Memory B cell (primary cell): ENCODE measurements around the gene ITLN1.
"Not testable (repeated sequence)": the region's sequence is repeated elsewhere in the genome, so short reads cannot be mapped to it uniquely, and the experiment has no call there.

Source experiments
- ATAC-seq: fragments of 150-1000 bp; cut with Tn5 transposase; 2 replicates; pipeline ENCODE4 v1.10.0; 2021; ENCODE audit warnings: low read depth, mild to moderate bottlenecking, moderate library complexity
- DNase-seq, 2 donors: peaks; one replicate each; pipeline ENCODE4 v3.0.0; 2022; ENCODE audit warnings: low spot score in 2 of 2
- H3K27ac Mint-ChIP-seq: one replicate; pipeline ENCODE4 v1.8.0; 2022; ENCODE audit warnings: mild to moderate bottlenecking, moderate library complexity, mixed read lengths
- H3K27me3 Mint-ChIP-seq: one replicate; pipeline ENCODE4 v1.8.0; 2022; ENCODE audit warnings: mixed read lengths
- H3K36me3 Mint-ChIP-seq: one replicate; pipeline ENCODE4 v1.8.0; 2022; ENCODE audit warnings: mild to moderate bottlenecking, mixed read lengths
- H3K4me1 Mint-ChIP-seq: one replicate; pipeline ENCODE4 v1.8.0; 2022; ENCODE audit warnings: mixed read lengths
- H3K4me3 Mint-ChIP-seq: one replicate; pipeline ENCODE4 v1.8.0; 2022; ENCODE audit warnings: mild to moderate bottlenecking, moderate library complexity, mixed read lengths
- H3K9me3 Mint-ChIP-seq: one replicate; pipeline ENCODE4 v1.8.0; 2022; ENCODE audit warnings: mixed read lengths

Gene ITLN1

DNA sequence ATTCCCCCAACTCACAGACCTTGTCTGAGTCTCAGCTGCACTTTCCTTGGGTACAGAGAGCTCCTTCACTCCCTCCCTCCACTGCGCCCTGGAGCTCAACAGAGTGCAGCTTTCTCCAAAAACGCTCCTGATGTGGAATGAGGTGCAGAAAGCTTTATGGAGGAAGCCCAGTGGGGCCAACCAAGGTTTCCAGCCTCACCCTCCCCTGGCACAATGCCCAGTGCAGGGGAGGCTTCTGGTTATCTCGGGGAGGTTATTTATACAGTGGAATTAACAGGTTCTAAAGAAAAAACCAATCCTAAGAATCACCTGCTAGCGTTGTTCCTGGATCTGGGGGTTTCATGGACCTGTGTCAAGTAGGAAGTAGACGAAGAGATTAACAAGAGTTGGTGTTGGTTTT, at the start of gene ITLN1:
TSS of gene ITLN1 (minus strand) at position 139 of the 400 bp plus-strand sequence. CDS start 303 bp downstream, outside the sequence.
- H3K27me3 Mint-ChIP-seq = peaks cover 2% of the 10 kb centered on the region
- no peak for ATAC-seq
- H3K4me3 Mint-ChIP-seq = no peak within 1 kb of the TSS
- peaks cover 2% of the 10 kb centered on the region for H3K36me3 Mint-ChIP-seq
- H3K4me1 Mint-ChIP-seq = no peaks in the 10 kb centered on the region
- DNase-seq = no peak
- H3K27ac Mint-ChIP-seq = no peak within 1 kb of the TSS
- no peaks in the 10 kb centered on the region for H3K9me3 Mint-ChIP-seq

GRCh38 chr1:160933305-160933704, 48.3 kb upstream of the ITLN1 start:
- H3K4me3 Mint-ChIP-seq, H3K36me3 Mint-ChIP-seq, DNase-seq, ATAC-seq, H3K4me1 Mint-ChIP-seq, H3K9me3 Mint-ChIP-seq, H3K27ac Mint-ChIP-seq, H3K27me3 Mint-ChIP-seq: not testable (repeated sequence)

- H3K9me3 Mint-ChIP-seq = peaks cover 8% of the 10 kb centered on the region
- H3K4me3 Mint-ChIP-seq = no peak overlapping the region
- H3K4me1 Mint-ChIP-seq = no peaks in the 10 kb centered on the region
- peaks cover 8% of the 10 kb centered on the region for H3K27me3 Mint-ChIP-seq
- H3K36me3 Mint-ChIP-seq = peaks cover 18% of the 10 kb centered on the region
- ATAC-seq (no peak), DNase-seq (no peak)
- no peak overlapping the region for H3K27ac Mint-ChIP-seq
Measured at GRCh38 chr1:160925652-160926244, 40.8 kb upstream of the ITLN1 start.

- no peak for DNase-seq
- H3K36me3 Mint-ChIP-seq = peaks cover 20% of the 10 kb centered on the region
- ATAC-seq = no peak
- peaks cover 9% of the 10 kb centered on the region for H3K9me3 Mint-ChIP-seq
- H3K27ac Mint-ChIP-seq = no peak overlapping the region
- H3K27me3 Mint-ChIP-seq = peaks cover 10% of the 10 kb centered on the region
- no peak overlapping the region for H3K4me3 Mint-ChIP-seq
- no peaks in the 10 kb centered on the region for H3K4me1 Mint-ChIP-seq
Measured at GRCh38 chr1:160924791-160925651, 40.0 kb upstream of the ITLN1 start.

DNA sequence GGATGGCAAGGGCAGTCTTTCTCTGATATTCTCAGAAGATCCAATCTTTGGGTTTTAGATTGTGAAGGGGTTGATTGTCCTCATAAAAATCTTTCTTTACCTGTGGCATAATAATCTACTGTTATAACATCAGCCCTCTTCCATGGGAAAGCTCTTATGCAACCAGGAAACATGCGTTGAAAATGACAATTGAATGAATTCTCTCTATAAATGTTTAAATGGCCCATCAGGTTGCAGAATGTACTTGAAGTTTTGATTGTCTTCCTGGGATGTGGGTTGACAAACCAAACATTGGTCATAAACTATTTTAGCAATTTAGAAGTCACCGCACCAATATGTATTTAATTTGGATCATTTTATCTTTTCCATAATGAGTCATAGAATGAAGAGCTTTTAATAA, 31.7 kb upstream of the ITLN1 start:
- Mint-ChIP-seq H3K27me3 (peaks cover 14% of the 10 kb centered on the region), H3K4me3 (no peak overlapping the region), H3K27ac (no peak overlapping the region), H3K4me1 (no peaks in the 10 kb centered on the region), H3K9me3 (peaks cover 3% of the 10 kb centered on the region), H3K36me3 (peaks cover 5% of the 10 kb centered on the region)
- DNase-seq = no peak
- no peak for ATAC-seq

DNA sequence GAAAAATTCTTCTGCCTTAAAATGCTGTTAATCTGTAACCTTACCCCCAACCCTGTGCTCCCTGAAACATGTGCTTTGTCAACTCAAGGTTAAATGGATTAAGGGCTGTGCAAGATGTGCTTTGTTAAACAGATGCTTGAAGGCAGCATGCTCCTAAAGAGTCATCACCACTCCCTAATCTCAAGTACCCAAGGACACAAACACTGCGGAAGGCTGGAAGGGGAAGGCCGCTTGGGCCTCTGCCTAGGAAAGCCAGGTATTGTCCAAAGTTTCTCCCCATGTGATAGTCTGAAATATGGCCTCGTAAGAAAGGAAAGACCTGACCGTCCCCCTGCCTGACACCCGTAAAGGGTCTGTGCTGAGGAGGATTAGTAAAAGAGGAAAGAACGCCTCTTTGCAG, 28.2 kb upstream of the ITLN1 start:
- not testable (repeated sequence) for H3K9me3 Mint-ChIP-seq, H3K36me3 Mint-ChIP-seq, ATAC-seq

DNA sequence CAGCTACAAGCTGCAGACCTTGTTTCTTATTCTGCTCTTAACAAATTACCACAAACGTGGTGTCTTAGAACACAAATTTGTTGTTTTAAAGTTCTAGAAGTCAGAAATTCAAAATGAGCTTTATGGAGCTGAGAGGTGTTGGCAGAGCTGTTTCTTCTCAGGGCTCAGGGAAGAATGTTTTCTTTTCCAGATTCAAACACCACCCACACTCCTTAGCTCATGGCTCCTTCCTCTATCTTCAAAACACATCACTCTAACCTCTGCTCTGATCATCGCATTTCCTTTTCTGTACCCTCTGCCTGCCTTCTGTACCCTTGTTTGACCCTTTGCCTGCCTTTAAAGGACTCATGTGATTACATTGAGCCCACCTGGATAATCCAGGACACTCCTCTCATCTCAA, 26.9 kb upstream of the ITLN1 start:
- H3K9me3 Mint-ChIP-seq = no peaks in the 10 kb centered on the region
- H3K36me3 Mint-ChIP-seq = no peaks in the 10 kb centered on the region
- no peak overlapping the region for H3K27ac Mint-ChIP-seq
- H3K4me3 Mint-ChIP-seq = no peak overlapping the region
- no peaks in the 10 kb centered on the region for H3K4me1 Mint-ChIP-seq
- ATAC-seq (no peak), DNase-seq (no peak)
- peaks cover 3% of the 10 kb centered on the region for H3K27me3 Mint-ChIP-seq

More for the DNA sequence above, 28.2 kb upstream of the ITLN1 start:
- not testable (repeated sequence) for H3K27me3 Mint-ChIP-seq, DNase-seq, H3K27ac Mint-ChIP-seq, H3K4me1 Mint-ChIP-seq, H3K4me3 Mint-ChIP-seq

DNA sequence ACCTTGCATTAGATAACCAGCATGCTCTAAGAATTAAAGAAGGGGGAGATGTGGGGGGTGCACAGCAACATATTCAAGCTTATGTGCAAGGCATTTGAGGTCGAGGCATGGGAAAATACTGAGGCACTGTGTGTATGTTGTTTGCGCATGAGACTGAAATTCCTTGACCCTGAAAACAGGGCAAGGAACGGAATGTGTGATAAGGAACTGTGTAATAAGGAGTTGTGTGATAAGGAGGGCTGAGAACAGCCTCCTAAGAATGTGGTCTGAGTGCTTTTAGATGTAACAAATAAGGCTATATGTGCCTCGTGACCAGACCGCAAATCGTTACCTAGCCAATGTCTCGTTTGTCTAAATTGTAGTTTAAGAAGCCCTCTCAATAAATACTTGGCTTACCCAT, 26.5 kb upstream of the ITLN1 start:
- no peak overlapping the region for H3K4me3 Mint-ChIP-seq
- peaks cover 3% of the 10 kb centered on the region for H3K27me3 Mint-ChIP-seq
- H3K4me1 Mint-ChIP-seq = no peaks in the 10 kb centered on the region
- no peaks in the 10 kb centered on the region for H3K9me3 Mint-ChIP-seq
- ATAC-seq (no peak), DNase-seq (no peak)
- no peaks in the 10 kb centered on the region for H3K36me3 Mint-ChIP-seq
- no peak overlapping the region for H3K27ac Mint-ChIP-seq

DNA sequence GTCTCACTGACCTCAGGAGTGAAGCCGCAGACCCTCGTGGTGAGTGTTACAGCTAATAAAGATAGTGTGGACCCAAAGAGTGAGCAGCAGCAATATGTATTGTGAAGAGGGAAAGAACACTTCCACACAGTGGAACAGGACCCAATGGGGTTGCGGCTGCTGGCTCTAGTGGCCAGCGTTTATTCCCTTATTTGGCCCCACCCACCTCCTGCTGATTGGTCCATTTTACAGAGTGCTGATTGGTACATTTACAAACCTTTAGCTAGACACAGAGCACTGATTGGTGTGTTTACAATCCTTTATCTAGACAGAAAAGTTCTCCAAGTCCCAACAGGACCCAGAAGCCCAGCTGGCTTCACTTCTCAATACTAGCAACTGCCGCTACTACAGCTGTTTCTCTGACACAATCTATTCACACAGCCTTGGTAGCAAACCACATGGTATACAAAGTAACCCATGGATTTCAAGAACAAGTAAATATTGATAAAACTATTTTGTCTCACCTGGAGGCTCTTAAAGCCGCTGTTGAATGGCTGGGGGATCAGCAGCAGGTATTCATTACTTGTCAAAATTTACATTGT, 25.3 kb upstream of the ITLN1 start:
- Mint-ChIP-seq H3K4me1 (no peaks in the 10 kb centered on the region), H3K36me3 (no peaks in the 10 kb centered on the region), H3K27ac (no peak overlapping the region), H3K4me3 (no peak overlapping the region), H3K9me3 (no peaks in the 10 kb centered on the region), H3K27me3 (peaks cover 3% of the 10 kb centered on the region)
- ATAC-seq (no peak), DNase-seq (no peak)

- peaks cover 3% of the 10 kb centered on the region for H3K27me3 Mint-ChIP-seq
- H3K9me3 Mint-ChIP-seq = no peaks in the 10 kb centered on the region
- H3K4me3 Mint-ChIP-seq = no peak overlapping the region
- H3K36me3 Mint-ChIP-seq = no peaks in the 10 kb centered on the region
- H3K27ac Mint-ChIP-seq = no peak overlapping the region
- no peak for ATAC-seq
- DNase-seq = no peak
- no peaks in the 10 kb centered on the region for H3K4me1 Mint-ChIP-seq
Measured at GRCh38 chr1:160907976-160908375, 23.0 kb upstream of the ITLN1 start.

DNA sequence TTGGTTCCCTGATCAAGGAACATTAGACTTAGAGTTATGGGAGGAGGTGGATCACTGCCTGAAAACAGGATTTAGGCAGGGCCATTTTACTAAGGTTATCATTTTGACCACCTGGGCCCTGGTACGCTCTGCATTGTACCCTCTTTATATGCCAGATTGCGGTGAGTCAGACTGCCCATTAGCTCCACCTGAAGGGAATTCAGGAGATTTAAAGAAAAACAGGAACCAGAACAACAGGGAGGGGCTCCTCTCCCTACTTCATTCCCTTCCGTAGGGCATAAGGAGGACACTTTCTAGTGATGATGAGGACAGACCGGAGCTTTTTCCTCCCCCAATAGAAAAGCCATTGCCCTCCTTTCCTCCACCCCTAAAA, 20.6 kb upstream of the ITLN1 start:
- peaks cover 3% of the 10 kb centered on the region for H3K27me3 Mint-ChIP-seq
- no peaks in the 10 kb centered on the region for H3K4me1 Mint-ChIP-seq
- H3K36me3 Mint-ChIP-seq = no peaks in the 10 kb centered on the region
- no peak for DNase-seq
- no peaks in the 10 kb centered on the region for H3K9me3 Mint-ChIP-seq
- no peak for ATAC-seq
- H3K27ac Mint-ChIP-seq = no peak overlapping the region
- H3K4me3 Mint-ChIP-seq = no peak overlapping the region

DNA sequence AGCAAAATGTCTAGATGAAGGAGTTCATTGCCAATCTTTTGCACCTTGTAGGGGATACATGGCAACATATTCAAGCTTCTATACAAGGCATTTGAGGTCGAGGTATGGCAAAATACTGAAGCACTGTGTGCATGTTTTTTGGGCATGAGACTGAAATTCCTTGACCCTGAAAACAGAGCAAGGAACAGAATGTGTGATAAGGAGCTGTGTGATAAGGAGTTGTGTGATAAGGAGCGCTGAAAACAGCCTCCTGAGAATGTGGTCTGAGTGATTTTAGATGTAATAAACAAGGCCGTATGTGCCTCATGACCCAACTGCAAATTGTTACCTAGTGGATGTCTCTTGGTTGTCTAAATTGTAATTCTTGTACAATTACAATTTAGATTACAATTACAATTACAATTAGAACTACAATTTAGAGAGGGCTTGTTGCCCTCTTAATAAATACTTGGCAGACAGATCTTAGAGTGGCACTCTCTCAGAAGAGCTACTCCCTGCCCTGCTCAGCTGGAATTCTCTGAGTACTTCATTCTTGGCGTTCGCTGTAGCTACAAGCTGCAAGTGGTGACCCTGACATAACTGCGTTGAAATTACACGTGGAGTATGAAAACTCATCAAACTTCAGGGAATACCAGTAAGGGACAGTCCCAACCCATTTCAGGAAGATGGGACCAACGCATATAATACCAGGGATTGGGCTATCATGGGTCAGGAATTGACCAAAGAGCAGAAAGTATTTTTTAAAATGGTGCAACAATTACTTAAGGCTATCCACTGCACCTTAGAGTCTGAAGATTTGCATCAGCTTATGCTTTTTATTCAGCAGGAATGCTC, 20.0 kb upstream of the ITLN1 start:
- Mint-ChIP-seq H3K4me3 (no peak overlapping the region), H3K9me3 (no peaks in the 10 kb centered on the region), H3K4me1 (no peaks in the 10 kb centered on the region), H3K36me3 (no peaks in the 10 kb centered on the region), H3K27me3 (peaks cover 5% of the 10 kb centered on the region), H3K27ac (no peak overlapping the region)
- ATAC-seq = no peak
- no peak for DNase-seq

DNA sequence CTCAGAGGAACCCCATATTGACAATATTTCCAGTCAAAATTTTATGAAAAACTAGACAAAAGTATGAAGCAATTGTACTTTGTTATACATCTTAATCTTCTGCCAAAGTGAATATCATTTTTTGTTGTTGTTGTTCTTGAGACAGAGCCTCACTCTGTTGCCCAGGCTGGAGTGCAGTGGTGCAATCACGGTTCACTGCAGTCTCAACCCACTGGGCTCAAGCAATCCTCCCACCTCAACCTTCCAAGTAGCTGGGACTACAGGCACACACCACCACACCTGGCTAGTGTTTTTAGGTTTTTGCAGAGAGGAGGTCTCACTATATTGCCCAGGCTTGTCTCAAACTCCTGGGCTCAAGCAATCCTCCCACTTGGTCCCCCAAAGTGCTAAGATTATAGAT, 17.3 kb upstream of the ITLN1 start:
- not testable (repeated sequence) for H3K27me3 Mint-ChIP-seq, H3K27ac Mint-ChIP-seq, ATAC-seq, H3K36me3 Mint-ChIP-seq, H3K4me1 Mint-ChIP-seq, H3K4me3 Mint-ChIP-seq, H3K9me3 Mint-ChIP-seq, DNase-seq

DNA sequence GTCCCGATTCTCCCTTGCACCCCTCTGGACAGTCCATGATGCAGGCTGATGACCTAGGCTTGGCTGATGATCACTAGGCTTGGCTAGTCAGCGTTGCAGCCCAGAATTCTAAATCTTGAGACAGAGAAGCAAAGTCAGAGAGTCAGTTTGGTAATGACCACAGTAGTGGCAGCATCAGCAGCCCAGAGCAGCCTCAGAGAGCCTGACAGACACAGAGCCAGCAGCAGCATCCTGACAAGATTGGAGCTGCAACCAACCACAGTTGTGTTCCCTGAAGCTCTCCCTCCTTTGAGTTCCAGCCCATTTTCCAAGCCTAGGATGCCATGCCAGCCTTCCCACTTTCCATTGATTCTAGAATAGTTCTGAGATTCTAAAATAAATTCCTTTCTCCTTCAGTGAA, 16.8 kb upstream of the ITLN1 start:
- H3K9me3 Mint-ChIP-seq = no peaks in the 10 kb centered on the region
- DNase-seq (no peak), ATAC-seq (no peak)
- peaks cover 2% of the 10 kb centered on the region for H3K36me3 Mint-ChIP-seq
- peaks cover 11% of the 10 kb centered on the region for H3K27me3 Mint-ChIP-seq
- no peak overlapping the region for H3K4me3 Mint-ChIP-seq
- no peaks in the 10 kb centered on the region for H3K4me1 Mint-ChIP-seq
- H3K27ac Mint-ChIP-seq = no peak overlapping the region
